ENCODE results near the gene AKNA.

Gene AKNA

DNA sequence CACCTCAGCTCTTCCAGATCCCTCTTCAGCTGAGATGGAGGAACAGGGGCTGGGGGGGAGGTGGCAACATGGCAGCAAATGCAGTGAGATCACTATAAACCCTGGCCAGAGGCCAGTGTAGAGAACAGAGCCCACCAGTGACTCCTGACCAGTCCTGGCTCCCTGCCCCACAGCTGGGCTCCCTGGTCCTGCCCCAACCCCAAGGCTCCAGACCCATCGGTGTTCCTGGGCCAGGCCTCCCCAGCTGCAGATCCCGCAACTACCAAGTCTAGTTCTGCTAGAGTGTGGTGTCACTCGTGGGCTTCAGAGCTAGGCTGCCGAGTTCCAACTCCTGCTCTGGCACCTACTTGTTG lies 16.8 kb downstream of the AKNA start:
- H3K9me3 ChIP-seq = no peaks in the 10 kb centered on the region
- no peak overlapping the region for H3K27ac ChIP-seq
- intact Hi-C loops (cut with DNase I; ENCODE audit: low total_unique reads) = no loop called here
- TF ChIP-seq, protein P1, sequence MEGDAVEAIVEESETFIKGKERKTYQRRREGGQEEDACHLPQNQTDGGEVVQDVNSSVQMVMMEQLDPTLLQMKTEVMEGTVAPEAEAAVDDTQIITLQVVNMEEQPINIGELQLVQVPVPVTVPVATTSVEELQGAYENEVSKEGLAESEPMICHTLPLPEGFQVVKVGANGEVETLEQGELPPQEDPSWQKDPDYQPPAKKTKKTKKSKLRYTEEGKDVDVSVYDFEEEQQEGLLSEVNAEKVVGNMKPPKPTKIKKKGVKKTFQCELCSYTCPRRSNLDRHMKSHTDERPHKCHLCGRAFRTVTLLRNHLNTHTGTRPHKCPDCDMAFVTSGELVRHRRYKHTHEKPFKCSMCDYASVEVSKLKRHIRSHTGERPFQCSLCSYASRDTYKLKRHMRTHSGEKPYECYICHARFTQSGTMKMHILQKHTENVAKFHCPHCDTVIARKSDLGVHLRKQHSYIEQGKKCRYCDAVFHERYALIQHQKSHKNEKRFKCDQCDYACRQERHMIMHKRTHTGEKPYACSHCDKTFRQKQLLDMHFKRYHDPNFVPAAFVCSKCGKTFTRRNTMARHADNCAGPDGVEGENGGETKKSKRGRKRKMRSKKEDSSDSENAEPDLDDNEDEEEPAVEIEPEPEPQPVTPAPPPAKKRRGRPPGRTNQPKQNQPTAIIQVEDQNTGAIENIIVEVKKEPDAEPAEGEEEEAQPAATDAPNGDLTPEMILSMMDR (IDR thresholded peaks at IDR 0.05) = no peak
- DNase-seq = no peak
- H3K4me3 ChIP-seq = no peak overlapping the region
- H3K36me3 ChIP-seq = peaks cover 25 to 87% (median 69%) of the 10 kb centered on the region in 3 donors
- H3K4me1 ChIP-seq = peaks cover 0 to 26% (median 20%) of the 10 kb centered on the region in 4 donors
- no peaks in the 10 kb centered on the region for H3K27me3 ChIP-seq

- H3K9me3 ChIP-seq = no peaks in the 10 kb centered on the region
- intact Hi-C loops (cut with DNase I; ENCODE audit: low total_unique reads) = no loop called here
- TF ChIP-seq, protein P1 (IDR thresholded peaks at IDR 0.05) = no peak
- H3K36me3 ChIP-seq = peaks cover 25 to 85% (median 63%) of the 10 kb centered on the region in 3 donors
- no peak overlapping the region for H3K4me3 ChIP-seq
- peak overlapping the region in 1 of 2 donors; percentile 5 for H3K27ac ChIP-seq
- H3K4me1 ChIP-seq = peaks cover 0 to 30% (median 21%) of the 10 kb centered on the region in 4 donors
- no peak for DNase-seq
- no peaks in the 10 kb centered on the region for H3K27me3 ChIP-seq
Measured at GRCh38 chr9:114370251-114370967, 17.4 kb downstream of the AKNA start.

DNA sequence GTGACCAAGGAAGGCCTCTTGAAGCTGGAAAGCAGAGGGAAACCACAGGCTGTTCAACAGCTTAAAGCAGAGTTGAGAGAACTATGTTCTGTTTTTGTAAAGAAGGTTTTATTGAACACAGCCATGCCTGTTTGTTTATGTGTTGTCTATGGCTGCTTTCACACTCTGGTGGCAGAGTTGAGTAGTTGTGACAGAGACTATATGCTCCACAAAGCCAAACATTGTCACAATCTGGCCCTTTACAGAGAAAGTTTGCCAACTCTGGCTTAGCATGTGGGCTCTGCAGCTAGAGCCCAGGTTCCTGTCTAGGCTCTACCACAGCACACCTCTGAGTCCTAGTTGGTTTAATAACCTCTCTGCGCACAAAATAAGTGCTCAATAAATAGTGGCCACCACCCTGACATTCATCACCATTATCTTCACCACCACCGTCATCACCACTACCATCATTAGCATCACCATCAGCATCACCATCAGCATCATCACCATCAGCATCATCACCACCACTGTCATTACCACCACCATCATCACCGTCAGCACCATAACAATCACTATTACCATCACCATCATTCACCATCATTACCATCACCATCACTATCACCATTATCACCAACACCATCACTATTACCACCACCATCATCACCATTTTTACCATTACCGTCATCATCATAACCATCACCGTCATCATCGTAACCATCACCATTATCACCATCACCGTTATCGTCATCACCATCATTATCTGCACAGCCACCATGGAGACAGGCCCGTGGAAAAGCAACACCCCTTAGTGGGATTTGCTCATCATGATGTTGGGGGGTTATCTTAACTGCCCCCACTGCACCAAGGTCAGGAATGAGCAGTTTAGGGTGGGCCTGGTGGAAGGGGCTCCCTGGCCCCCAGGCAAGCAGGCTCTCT lies 18.3 kb downstream of the AKNA start:
- Histone ChIP-seq H3K4me3 (no peak overlapping the region), H3K27me3 (no peaks in the 10 kb centered on the region), H3K9me3 (no peaks in the 10 kb centered on the region), H3K4me1 (peaks cover 0 to 30% (median 22%) of the 10 kb centered on the region in 4 donors), H3K36me3 (peaks cover 33 to 83% (median 69%) of the 10 kb centered on the region in 3 donors), H3K27ac (peak overlapping the region in 1 of 2 donors; percentile 5)
- DNase-seq = no peak
- TF ChIP-seq, protein P1 (IDR thresholded peaks at IDR 0.05) = no peak
- intact Hi-C loops (cut with DNase I; ENCODE audit: low total_unique reads) = no loop called here

- TF ChIP-seq, protein P1 (IDR thresholded peaks at IDR 0.05) = no peak
- intact Hi-C loops (cut with DNase I; ENCODE audit: low total_unique reads) = no loop called here
Measured at GRCh38 chr9:114367772-114368569, 19.8 kb downstream of the AKNA start.

DNA sequence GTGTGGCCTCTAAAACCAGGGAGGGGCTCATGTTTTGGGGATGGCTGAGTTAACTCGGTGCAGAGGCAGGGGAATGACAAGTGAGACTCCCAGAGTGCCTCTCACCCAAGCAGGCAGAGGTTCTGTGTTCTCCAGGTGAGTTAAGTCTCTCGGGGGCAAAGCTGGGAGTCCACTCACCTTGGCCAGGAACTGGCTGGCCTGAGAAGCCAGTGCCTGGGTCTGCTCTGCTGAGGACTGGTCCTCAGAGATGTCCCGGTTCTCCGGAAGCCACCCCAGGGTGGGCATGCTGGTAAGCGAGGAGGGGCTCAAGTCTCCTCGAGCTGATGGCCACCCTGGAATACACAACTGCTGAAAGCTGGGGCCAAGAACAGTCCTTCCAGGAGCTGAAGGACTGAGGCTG lies 20.4 kb downstream of the AKNA start:
- H3K4me3 ChIP-seq = no peak overlapping the region
- DNase-seq = no peak
- intact Hi-C loops (cut with DNase I; ENCODE audit: low total_unique reads) = no loop called here
- H3K4me1 ChIP-seq = peaks cover 0 to 25% (median 22%) of the 10 kb centered on the region in 4 donors
- no peaks in the 10 kb centered on the region for H3K27me3 ChIP-seq
- TF ChIP-seq, protein P1 (IDR thresholded peaks at IDR 0.05) = no peak
- H3K9me3 ChIP-seq = no peaks in the 10 kb centered on the region
- peak overlapping the region; percentile 49 to 57 for H3K27ac ChIP-seq
- H3K36me3 ChIP-seq = peaks cover 51 to 83% (median 72%) of the 10 kb centered on the region in 3 donors

More at GRCh38 chr9:114367772-114368569, 19.8 kb downstream of the AKNA start:
- no peak for DNase-seq
- Histone ChIP-seq H3K4me3 (no peak overlapping the region), H3K27ac (peak overlapping the region; percentile 49 to 57), H3K4me1 (peaks cover 0 to 30% (median 25%) of the 10 kb centered on the region in 4 donors), H3K36me3 (peaks cover 45 to 83% (median 69%) of the 10 kb centered on the region in 3 donors), H3K27me3 (no peaks in the 10 kb centered on the region), H3K9me3 (no peaks in the 10 kb centered on the region)

All from tibial artery (tissue), 4 donors.